ENCODE data around the gene PARP3. TPM values are rescaled to one million over a fixed set of nuclear protein-coding genes. Genes with fewer than 3 reads are reported as not detected.
"Not testable (repeated sequence)": the region's sequence is repeated elsewhere in the genome, so short reads cannot be mapped to it uniquely, and the experiment has no call there.

Gene PARP3
- total RNA-seq, 2 donors from 2014 or later = 22.9 to 27.1 TPM

GRCh38 chr3:51928438-51928837 lies 13.7 kb upstream of the PARP3 start:
- no peaks in the 10 kb centered on the region for H3K4me1 Mint-ChIP-seq (ENCODE audit: low read depth)
- no peak overlapping the region for H3K27ac Mint-ChIP-seq
- H3K36me3 Mint-ChIP-seq (ENCODE audit: insufficient read depth in 2 of 2) = peaks cover 0 to 2% of the 10 kb centered on the region in 2 donors
- no peak overlapping the region for H3K4me3 Mint-ChIP-seq
- DNase-seq = no peak
- H3K27me3 Mint-ChIP-seq (ENCODE audit: low read depth) = no peaks in the 10 kb centered on the region
- no peak for ATAC-seq (replicated peaks in 1 of 2)
- H3K9me3 Mint-ChIP-seq = no peaks in the 10 kb centered on the region

- not testable (repeated sequence) for DNase-seq; H3K4me1 Mint-ChIP-seq (ENCODE audit: low read depth); H3K9me3 Mint-ChIP-seq; H3K27me3 Mint-ChIP-seq (ENCODE audit: low read depth); H3K27ac Mint-ChIP-seq; H3K36me3 Mint-ChIP-seq (ENCODE audit: insufficient read depth in 2 of 2); ATAC-seq (replicated peaks in 1 of 2); H3K4me3 Mint-ChIP-seq
These were observed 13.2 kb upstream of the PARP3 start for GRCh38 chr3:51928981-51929380.

DNA sequence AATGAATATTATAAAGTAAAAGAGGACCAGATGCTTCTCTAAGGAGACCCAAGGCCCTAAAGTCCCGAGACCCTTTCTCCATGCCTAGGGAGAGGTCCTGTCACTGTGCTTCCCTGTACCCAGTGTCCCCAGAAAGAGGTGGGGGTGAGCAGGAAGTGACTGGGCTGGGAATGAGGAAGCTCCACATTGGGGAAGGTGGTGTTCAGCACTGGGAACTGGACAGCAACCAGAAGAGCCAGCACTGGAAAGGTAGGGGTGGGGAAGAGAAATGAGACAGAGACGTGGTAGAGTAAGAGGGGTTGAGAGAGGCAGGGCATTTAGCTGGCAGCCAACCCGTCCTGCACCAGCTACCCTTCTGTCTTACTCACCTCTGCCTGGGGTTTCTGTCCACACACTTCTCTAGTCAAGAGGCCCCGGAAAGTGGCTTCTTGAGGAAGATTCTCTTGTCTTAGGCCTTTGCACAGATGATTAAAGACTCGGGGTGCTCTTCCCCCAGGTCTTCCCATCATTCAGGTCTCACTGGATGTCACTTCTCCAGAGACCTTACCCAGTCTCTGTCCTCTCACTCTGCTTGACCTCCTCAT lies 12.7 kb upstream of the PARP3 start:
- Mint-ChIP-seq H3K9me3 (no peaks in the 10 kb centered on the region), H3K4me1 (ENCODE audit: low read depth) (no peaks in the 10 kb centered on the region), H3K27me3 (ENCODE audit: low read depth) (no peaks in the 10 kb centered on the region), H3K4me3 (no peak overlapping the region), H3K27ac (no peak overlapping the region), H3K36me3 (ENCODE audit: insufficient read depth in 2 of 2) (peaks cover under 1 to 2% of the 10 kb centered on the region in 2 donors)
- DNase-seq = no peak
- ATAC-seq (replicated peaks in 1 of 2) = no peak

- ATAC-seq (replicated peaks in 1 of 2) = no peak
- Mint-ChIP-seq H3K4me1 (ENCODE audit: low read depth) (no peaks in the 10 kb centered on the region), H3K9me3 (no peaks in the 10 kb centered on the region), H3K27ac (no peak overlapping the region), H3K36me3 (ENCODE audit: insufficient read depth in 2 of 2) (peaks cover 2 to 4% of the 10 kb centered on the region in 2 donors), H3K4me3 (no peak overlapping the region), H3K27me3 (ENCODE audit: low read depth) (no peaks in the 10 kb centered on the region)
- DNase-seq = no peak
These were observed 11.7 kb upstream of the PARP3 start for GRCh38 chr3:51930439-51930838.

GRCh38 chr3:51931756-51932155 lies 10.4 kb upstream of the PARP3 start:
- H3K4me1 Mint-ChIP-seq (ENCODE audit: low read depth) = no peaks in the 10 kb centered on the region
- no peak overlapping the region for H3K4me3 Mint-ChIP-seq
- H3K27me3 Mint-ChIP-seq (ENCODE audit: low read depth) = no peaks in the 10 kb centered on the region
- DNase-seq = no peak
- H3K36me3 Mint-ChIP-seq (ENCODE audit: insufficient read depth in 2 of 2) = peaks cover 4 to 7% of the 10 kb centered on the region in 2 donors
- no peak for ATAC-seq (replicated peaks in 1 of 2)
- H3K9me3 Mint-ChIP-seq = no peaks in the 10 kb centered on the region
- no peak overlapping the region for H3K27ac Mint-ChIP-seq

DNA sequence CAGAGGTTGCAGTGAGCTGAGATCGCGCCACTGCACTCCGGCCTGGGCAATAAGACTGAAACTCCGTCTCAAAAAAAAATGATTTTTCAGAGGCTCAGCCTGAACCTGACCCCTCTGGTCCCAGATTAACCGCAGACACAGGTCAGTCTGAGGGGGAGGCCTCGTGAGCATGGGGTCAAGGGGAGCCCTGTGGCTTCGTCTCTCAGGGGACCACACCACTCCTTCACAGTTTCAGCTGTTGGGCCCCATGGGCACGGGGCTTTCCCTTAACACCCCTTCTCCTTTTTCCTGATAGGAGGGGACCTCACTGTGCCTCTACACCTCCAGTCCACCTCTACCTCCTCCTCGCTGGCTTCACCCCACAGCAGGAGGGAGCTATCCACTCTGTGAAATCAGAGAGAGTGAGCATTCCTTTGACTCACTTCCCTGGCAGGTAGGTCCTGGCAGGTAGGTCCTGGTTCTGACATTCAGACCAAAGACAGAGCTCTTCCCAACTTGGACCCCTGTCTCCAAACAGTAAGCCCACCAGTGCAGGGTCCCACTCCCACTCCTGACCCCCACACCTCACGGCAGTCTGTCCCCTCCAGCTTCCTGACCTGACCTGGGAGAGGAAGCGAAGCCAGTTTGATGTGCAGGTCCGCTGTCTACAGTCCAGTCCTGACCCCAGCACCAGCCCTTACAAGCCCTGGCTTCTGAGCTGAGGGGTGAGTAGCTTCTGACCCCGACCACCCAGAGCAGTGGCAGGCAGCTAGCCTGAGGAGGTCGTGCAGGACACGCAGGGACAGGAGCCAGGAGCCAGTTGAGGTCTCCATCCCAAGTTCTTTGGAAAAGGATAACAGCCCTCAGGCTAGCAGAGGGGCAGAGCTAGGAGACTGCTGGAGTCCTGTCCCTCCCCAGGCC lies 9.4 kb upstream of the PARP3 start:
- no peak for DNase-seq
- Mint-ChIP-seq H3K4me3 (no peak overlapping the region), H3K4me1 (ENCODE audit: low read depth) (no peaks in the 10 kb centered on the region), H3K9me3 (no peaks in the 10 kb centered on the region), H3K36me3 (ENCODE audit: insufficient read depth in 2 of 2) (peaks cover 4 to 11% of the 10 kb centered on the region in 2 donors), H3K27ac (no peak overlapping the region), H3K27me3 (ENCODE audit: low read depth) (no peaks in the 10 kb centered on the region)
- no peak for ATAC-seq (replicated peaks in 1 of 2)

GRCh38 chr3:51933471-51934138 lies 8.6 kb upstream of the PARP3 start:
- Mint-ChIP-seq H3K9me3 (no peaks in the 10 kb centered on the region), H3K27me3 (ENCODE audit: low read depth) (no peaks in the 10 kb centered on the region), H3K4me1 (ENCODE audit: low read depth) (peaks cover 7% of the 10 kb centered on the region), H3K36me3 (ENCODE audit: insufficient read depth in 2 of 2) (peaks cover 4 to 11% of the 10 kb centered on the region in 2 donors), H3K27ac (no peak overlapping the region), H3K4me3 (no peak overlapping the region)
- no peak for ATAC-seq (replicated peaks in 1 of 2)
- no peak for DNase-seq

DNA sequence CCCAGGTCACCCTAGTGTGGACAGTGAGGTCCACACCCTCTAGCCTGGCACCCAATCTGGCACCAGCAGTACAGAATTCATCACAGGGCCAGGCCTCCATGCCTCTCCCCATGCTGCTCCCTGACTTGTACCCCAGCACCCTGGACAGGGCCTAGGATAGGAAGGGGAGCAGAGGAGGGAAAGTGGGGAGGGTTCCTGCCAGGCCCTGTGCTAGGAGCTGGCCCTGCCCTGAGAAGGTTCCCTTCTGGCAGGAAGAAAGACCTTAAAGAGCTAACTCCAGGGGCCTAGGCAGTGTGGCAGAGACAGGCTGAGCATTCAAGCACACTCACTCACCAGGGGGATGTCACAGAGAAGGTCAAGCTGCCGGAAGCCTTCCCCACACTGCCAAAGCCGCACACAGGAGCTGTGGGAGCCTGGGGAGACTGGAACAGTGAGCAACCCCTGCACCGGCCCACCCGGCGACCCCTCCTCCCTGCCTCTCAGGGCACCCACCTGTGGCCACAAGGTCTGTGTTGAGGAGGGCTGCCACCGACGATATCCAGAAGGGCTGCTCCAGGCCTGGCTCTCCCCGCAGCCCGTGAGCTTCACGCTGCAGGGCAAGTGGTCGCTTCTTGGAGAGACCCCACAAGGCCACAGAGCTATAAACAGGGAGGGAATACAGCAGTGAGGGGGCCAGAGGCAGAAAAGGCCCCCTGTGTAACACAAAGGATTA lies 7.9 kb upstream of the PARP3 start:
- DNase-seq = no peak
- Mint-ChIP-seq H3K27me3 (ENCODE audit: low read depth) (no peaks in the 10 kb centered on the region), H3K4me3 (no peak overlapping the region), H3K4me1 (ENCODE audit: low read depth) (peaks cover 12% of the 10 kb centered on the region), H3K9me3 (no peaks in the 10 kb centered on the region), H3K27ac (no peak overlapping the region), H3K36me3 (ENCODE audit: insufficient read depth in 2 of 2) (peaks cover 4 to 11% of the 10 kb centered on the region in 2 donors)
- ATAC-seq (replicated peaks in 1 of 2) = no peak

DNA sequence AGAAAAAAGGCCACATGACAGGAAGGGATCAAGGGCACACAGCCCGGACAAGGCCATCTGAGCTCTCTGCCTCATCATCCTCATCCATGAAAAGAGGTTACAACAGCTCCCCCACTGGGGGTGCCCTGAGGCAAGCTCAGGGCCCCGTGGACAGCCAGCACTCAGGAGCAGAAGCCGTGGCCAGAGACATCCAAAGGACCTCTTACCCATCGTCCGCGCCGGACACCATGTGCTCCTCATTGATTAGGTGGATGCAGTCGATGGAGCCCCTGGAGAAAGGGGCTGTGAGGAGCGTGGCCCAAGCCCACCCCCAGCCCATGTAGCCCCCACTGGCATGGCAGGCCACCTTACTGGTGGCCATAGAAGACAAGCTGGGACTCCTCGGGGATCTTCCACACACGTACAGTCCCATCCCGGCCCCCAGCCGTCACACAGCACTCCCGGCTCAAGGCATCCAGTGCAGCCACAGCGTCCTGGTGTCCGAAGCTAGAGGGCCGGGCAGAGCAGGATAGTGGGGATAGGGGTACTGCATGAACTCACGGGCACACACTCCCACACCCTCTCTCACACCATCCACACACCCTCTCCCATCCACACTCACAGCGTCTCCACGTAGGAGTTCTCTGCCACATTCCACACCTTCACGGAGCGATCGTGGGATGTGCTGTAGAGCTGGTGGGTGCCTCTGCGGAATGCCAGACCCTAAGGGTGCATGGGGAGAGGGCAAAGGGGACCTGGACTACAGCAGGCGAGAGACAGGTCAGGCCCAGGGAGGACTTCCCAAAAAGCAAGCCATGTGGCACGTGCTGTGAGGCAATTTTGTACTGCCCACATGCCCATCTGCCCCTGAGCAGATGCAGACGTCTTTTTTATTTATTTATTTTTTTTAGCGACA lies 6.9 kb upstream of the PARP3 start:
- no peak for ATAC-seq (replicated peaks in 1 of 2)
- H3K4me1 Mint-ChIP-seq (ENCODE audit: low read depth) = peaks cover 21% of the 10 kb centered on the region

GRCh38 chr3:51935886-51936755 lies 6.0 kb upstream of the PARP3 start:
- no peaks in the 10 kb centered on the region for H3K27me3 Mint-ChIP-seq (ENCODE audit: low read depth)
- H3K4me3 Mint-ChIP-seq = no peak overlapping the region
- DNase-seq (no peak), ATAC-seq (replicated peaks in 1 of 2) (no peak)
- H3K9me3 Mint-ChIP-seq = no peaks in the 10 kb centered on the region
- no peak overlapping the region for H3K27ac Mint-ChIP-seq
- peaks cover 30% of the 10 kb centered on the region for H3K4me1 Mint-ChIP-seq (ENCODE audit: low read depth)
- H3K36me3 Mint-ChIP-seq (ENCODE audit: insufficient read depth in 2 of 2) = peaks cover 3 to 11% of the 10 kb centered on the region in 2 donors

More for the DNA sequence above, 6.9 kb upstream of the PARP3 start:
- Mint-ChIP-seq H3K27me3 (ENCODE audit: low read depth) (no peaks in the 10 kb centered on the region), H3K36me3 (ENCODE audit: insufficient read depth in 2 of 2) (peaks cover 4 to 11% of the 10 kb centered on the region in 2 donors), H3K9me3 (no peaks in the 10 kb centered on the region), H3K27ac (no peak overlapping the region), H3K4me3 (no peak overlapping the region)
- DNase-seq = no peak

- no peaks in the 10 kb centered on the region for H3K9me3 Mint-ChIP-seq
- no peak overlapping the region for H3K27ac Mint-ChIP-seq
- DNase-seq (no peak), ATAC-seq (replicated peaks in 1 of 2) (no peak)
- no peak overlapping the region for H3K4me3 Mint-ChIP-seq
- H3K36me3 Mint-ChIP-seq (ENCODE audit: insufficient read depth in 2 of 2) = peaks cover 2 to 11% of the 10 kb centered on the region in 2 donors
- H3K27me3 Mint-ChIP-seq (ENCODE audit: low read depth) = no peaks in the 10 kb centered on the region
- peaks cover 34% of the 10 kb centered on the region for H3K4me1 Mint-ChIP-seq (ENCODE audit: low read depth)
These were observed 5.1 kb upstream of the PARP3 start for GRCh38 chr3:51937014-51937413.

Measured in activated T-cell treated with anti-CD3 and anti-CD28 coated beads, Interleukin-2, amount 50 U/mL, for 72 hours (primary cell).